IMR-90 (cell line): ENCODE measurements around the gene ANKK1. TPM values are rescaled to one million over a fixed set of nuclear protein-coding genes. Genes with fewer than 3 reads are reported as not detected.

Source experiments
- ATAC-seq: fragments of 200-7000 bp; cut with Tn5 transposase; 2 replicates; pipeline ENCODE4 v1.9.1; 2020; ENCODE audit warnings: low read depth, mild to moderate bottlenecking, moderate library complexity
- BruUV-seq: library from RNA; stranded (reverse); fragments of 400-500 nt; replicated peaks from 2 replicates; lab custom pipeline; 2021; lab: Mats Ljungman, UMichigan
- CTCF ChIA-PET: fragments of 300-600 bp; formaldehyde crosslinking; extraction: SDS; loops from one replicate; lab custom pipeline; 2021; ENCODE audit warnings: antibody characterized with exemption; lab: Yijun Ruan, JAX
- POLR2A ChIA-PET: fragments of 300-600 bp; sonication (Branson Sonifier 250); formaldehyde crosslinking; loops from one replicate; lab custom pipeline; 2022; ENCODE audit warnings: antibody characterized with exemption; ENCODE audit not compliant: unreplicated experiment; lab: Charles Lee
- DNase-seq: peaks from one replicate; pipeline ENCODE4 v3.0.0; 2013
- H2AFZ ChIP-seq: replicated peaks from 2 replicates; pipeline ENCODE3; 2013; ENCODE audit warnings: low read length, mild to moderate bottlenecking; ENCODE audit not compliant: poor library complexity
- H2AK5ac ChIP-seq: 2 replicates; pipeline ENCODE4 v1.6.1; 2013; ENCODE audit warnings: low read depth, low read length, inconsistent platforms
- H2AK9ac ChIP-seq: replicated peaks from 2 replicates; pipeline ENCODE3; 2013; ENCODE audit warnings: mild to moderate bottlenecking, low read depth, low read length, moderate library complexity; ENCODE audit not compliant: poor library complexity
- H2BK120ac ChIP-seq: 2 replicates; pipeline ENCODE4 v1.6.1; 2013; ENCODE audit warnings: low read depth, low read length, inconsistent platforms
- H2BK15ac ChIP-seq: 3 replicates; pipeline ENCODE4 v1.6.1; 2013; ENCODE audit warnings: low read depth, low read length, inconsistent platforms
- H2BK20ac ChIP-seq: 2 replicates; pipeline ENCODE4 v1.6.1; 2013; ENCODE audit warnings: low read depth, mild to moderate bottlenecking, inconsistent platforms, low read length, moderate library complexity
- H2BK5ac ChIP-seq: 2 replicates; pipeline ENCODE4 v1.6.1; 2013; ENCODE audit warnings: mild to moderate bottlenecking, low read depth, low read length, inconsistent platforms; ENCODE audit not compliant: poor library complexity, severe bottlenecking
- H3K14ac ChIP-seq: replicated peaks from 2 replicates; pipeline ENCODE4 v1.6.1; 2013; ENCODE audit warnings: low read depth, low read length, inconsistent platforms
- H3K18ac ChIP-seq: 2 replicates; pipeline ENCODE4 v1.6.1; 2013; ENCODE audit warnings: low read depth, low read length, control low read depth
- H3K23ac ChIP-seq: 2 replicates; pipeline ENCODE4 v1.6.1; 2013; ENCODE audit warnings: low read depth, low read length, inconsistent platforms
- H3K27ac ChIP-seq: 2 replicates; pipeline ENCODE4 v1.5.1; 2013; ENCODE audit warnings: mild to moderate bottlenecking, control low read depth, low read length; ENCODE audit not compliant: insufficient read depth
- H3K27me3 ChIP-seq: 2 replicates; pipeline ENCODE4 v1.6.1; 2013; ENCODE audit warnings: low read length; ENCODE audit not compliant: control insufficient read depth, insufficient read depth
- H3K36me3 ChIP-seq: 2 replicates; pipeline ENCODE4 v1.6.1; 2013; ENCODE audit warnings: low read length, mixed read lengths; ENCODE audit not compliant: control insufficient read depth, insufficient read depth
- H3K4ac ChIP-seq: 2 replicates; pipeline ENCODE4 v1.6.1; 2013; ENCODE audit warnings: low read depth, low read length, inconsistent platforms
- H3K4me1 ChIP-seq: 2 replicates; pipeline ENCODE4 v1.6.1; 2013; ENCODE audit warnings: low read length, mixed read lengths; ENCODE audit not compliant: control insufficient read depth, insufficient read depth
- H3K4me2 ChIP-seq: 2 replicates; pipeline ENCODE4 v1.6.1; 2013; ENCODE audit warnings: low read depth, mild to moderate bottlenecking, control low read depth, low read length, moderate library complexity
- H3K4me3 ChIP-seq: 2 replicates; pipeline ENCODE4 v1.5.1; 2013; ENCODE audit warnings: low read depth, mild to moderate bottlenecking, control low read depth, low read length, moderate library complexity; ENCODE audit not compliant: insufficient read depth
- H3K56ac ChIP-seq: 2 replicates; pipeline ENCODE4 v1.6.1; 2013; ENCODE audit warnings: low read length, inconsistent platforms; ENCODE audit not compliant: insufficient read depth; ENCODE audit errors: extremely low read depth
- H3K79me1 ChIP-seq, 2 experiments: 2 replicates each; pipeline ENCODE4 v1.6.1; 2013; ENCODE audit warnings: low read length in 2 of 2, inconsistent platforms in 1 of 2, low read depth in 1 of 2
- H3K9ac ChIP-seq: 2 replicates; pipeline ENCODE4 v1.6.1; 2013; ENCODE audit warnings: low read depth, low read length, control low read depth
- H3K9me1 ChIP-seq: 2 replicates; pipeline ENCODE4 v1.6.1; 2013; ENCODE audit warnings: low read length, inconsistent platforms; ENCODE audit not compliant: insufficient read depth
- H3K9me3 ChIP-seq: 2 replicates; pipeline ENCODE4 v1.6.1; 2013; ENCODE audit warnings: low read length; ENCODE audit not compliant: control insufficient read depth, insufficient read depth
- H4K20me1 ChIP-seq: 2 replicates; pipeline ENCODE4 v1.6.1; 2013; ENCODE audit warnings: low read length, inconsistent platforms; ENCODE audit not compliant: insufficient read depth
- H4K5ac ChIP-seq: 2 replicates; pipeline ENCODE4 v1.6.1; 2013; ENCODE audit warnings: mild to moderate bottlenecking, low read depth, low read length, control low read depth
- H4K8ac ChIP-seq, 2 experiments: 2 replicates each; pipeline ENCODE4 v1.6.1; 2013; ENCODE audit warnings: low read depth in 2 of 2, low read length in 2 of 2, control low read depth in 1 of 2, inconsistent platforms in 1 of 2
- H4K91ac ChIP-seq: 2 replicates; pipeline ENCODE4 v1.6.1; 2013; ENCODE audit warnings: low read depth, low read length, inconsistent platforms; ENCODE audit not compliant: insufficient read depth
- BHLHE40 ChIP-seq: fragments of 150-350 bp; IDR thresholded peaks from 2 replicates; pipeline ENCODE4 v1.6.1; 2016; ENCODE audit warnings: mild to moderate bottlenecking, low read depth, low read length
- CEBPB ChIP-seq: IDR thresholded peaks from 2 replicates; pipeline ENCODE4 v1.6.1; 2012; ENCODE audit warnings: low read depth, low read length, improper control_type of control experiment
- CHD1 ChIP-seq: IDR thresholded peaks from 2 replicates; pipeline ENCODE4 v1.6.1; 2012; ENCODE audit warnings: low read depth, low read length, improper control_type of control experiment
- FOS ChIP-seq: fragments of 150-350 bp; IDR thresholded peaks from 2 replicates; pipeline ENCODE4 v1.6.1; 2016; ENCODE audit warnings: low read depth, low read length
- MAFK ChIP-seq: IDR thresholded peaks from 2 replicates; pipeline ENCODE4 v1.6.1; 2012; ENCODE audit warnings: low read depth, low read length, improper control_type of control experiment
- MAZ ChIP-seq: IDR thresholded peaks from 2 replicates; pipeline ENCODE4 v1.6.1; 2012; ENCODE audit warnings: low read depth, mild to moderate bottlenecking, low read length, improper control_type of control experiment, moderate library complexity, borderline replicate concordance
- MXI1 ChIP-seq: IDR thresholded peaks from 2 replicates; pipeline ENCODE4 v1.6.1; 2012; ENCODE audit warnings: low read depth, mild to moderate bottlenecking, low read length, moderate library complexity, borderline replicate concordance
- NFE2L2 ChIP-seq: fragments of 150-350 bp; IDR thresholded peaks from 2 replicates; pipeline ENCODE4 v1.6.1; 2016; ENCODE audit warnings: low read depth, mild to moderate bottlenecking, low read length
- POLR2A ChIP-seq: IDR thresholded peaks from 2 replicates; pipeline ENCODE4 v1.6.1; 2012; ENCODE audit warnings: mild to moderate bottlenecking, low read depth, low read length
- RAD21 ChIP-seq: IDR thresholded peaks from 2 replicates; pipeline ENCODE4 v1.6.1; 2012; ENCODE audit warnings: low read length, improper control_type of control experiment
- RCOR1 ChIP-seq: IDR thresholded peaks from 2 replicates; pipeline ENCODE4 v1.6.1; 2012; ENCODE audit warnings: mild to moderate bottlenecking, low read length, improper control_type of control experiment; ENCODE audit not compliant: insufficient replicate concordance
- RFX5 ChIP-seq: IDR thresholded peaks from 2 replicates; pipeline ENCODE4 v1.8.0; 2012; ENCODE audit warnings: low read depth, mild to moderate bottlenecking, low read length, moderate library complexity
- SMC3 ChIP-seq: fragments of 150-350 bp; IDR thresholded peaks from 2 replicates; pipeline ENCODE4 v1.6.1; 2016; ENCODE audit warnings: low read depth, mild to moderate bottlenecking, antibody characterized with exemption, low read length, moderate library complexity
- whole genome bisulfite sequencing, 2 experiments: methylation state at CpG; one replicate each; pipeline versions ENCODE4 v1.1.5 to v1.1.7; 2013; ENCODE audit warnings: missing lambda C conversion rate in 2 of 2; ENCODE audit not compliant: insufficient read length in 1 of 2; ENCODE audit errors: extremely low coverage in 2 of 2; 5-methylcytosine and 5-hydroxymethylcytosine counted together
- dilution Hi-C: fragments of 300-500 bp; cut with HindIII; formaldehyde crosslinking; loops from one replicate; pipeline ENCODE4 v1.14.3; 2018; ENCODE audit warnings: low sequenced_read_pairs; ENCODE audit not compliant: unreplicated experiment
- in situ Hi-C: fragments of 300-500 bp; cut with MboI; formaldehyde crosslinking; loops from 3 replicates; pipeline ENCODE4 v1.14.3; 2019; ENCODE audit warnings: low sequenced_read_pairs, inconsistent platforms, mixed read lengths
- intact Hi-C: fragments of 100-400 bp; cut with micrococcal nuclease; formaldehyde crosslinking; loops from 2 replicates; pipeline ENCODE4 v1.10.0; 2022
- polyA plus RNA-seq, 3 experiments: library from polyadenylated mRNA; depleted of rRNA; stranded (reverse); fragments of >200 nt; gene quantifications; 2 replicates each; pipeline ENCODE4 v1.2.3, GENCODE V29; 2012; ENCODE audit warnings: low replicate concordance in 1 of 3
- total RNA-seq: library from RNA; depleted of rRNA; stranded (reverse); fragments of >200 nt; gene quantifications from 2 replicates; pipeline ENCODE4 v1.2.3, GENCODE V29; 2012
- TF ChIP-seq, protein P1 (sequence below): fragments of 150-350 bp; IDR thresholded peaks from 2 replicates; pipeline ENCODE4 v1.6.1; 2017; ENCODE audit warnings: mild to moderate bottlenecking, antibody characterized with exemption, low read length, low read depth
- TF ChIP-seq, protein P2 (sequence below): conservative IDR thresholded peaks from 2 replicates; pipeline ENCODE4 v1.5.1; 2012; ENCODE audit warnings: mild to moderate bottlenecking, low read depth, low read length, improper control_type of control experiment
- TF ChIP-seq, protein P3 (sequence below): fragments of 150-350 bp; IDR thresholded peaks from 2 replicates; pipeline ENCODE4 v1.6.1; 2016; ENCODE audit warnings: low read depth, mild to moderate bottlenecking, low read length, moderate library complexity, borderline replicate concordance

The ANKK1 gene
- total and polyA plus RNA-seq, 2 of the 4 experiments (the other 2 are of a cell fraction) = not detected

DNA sequence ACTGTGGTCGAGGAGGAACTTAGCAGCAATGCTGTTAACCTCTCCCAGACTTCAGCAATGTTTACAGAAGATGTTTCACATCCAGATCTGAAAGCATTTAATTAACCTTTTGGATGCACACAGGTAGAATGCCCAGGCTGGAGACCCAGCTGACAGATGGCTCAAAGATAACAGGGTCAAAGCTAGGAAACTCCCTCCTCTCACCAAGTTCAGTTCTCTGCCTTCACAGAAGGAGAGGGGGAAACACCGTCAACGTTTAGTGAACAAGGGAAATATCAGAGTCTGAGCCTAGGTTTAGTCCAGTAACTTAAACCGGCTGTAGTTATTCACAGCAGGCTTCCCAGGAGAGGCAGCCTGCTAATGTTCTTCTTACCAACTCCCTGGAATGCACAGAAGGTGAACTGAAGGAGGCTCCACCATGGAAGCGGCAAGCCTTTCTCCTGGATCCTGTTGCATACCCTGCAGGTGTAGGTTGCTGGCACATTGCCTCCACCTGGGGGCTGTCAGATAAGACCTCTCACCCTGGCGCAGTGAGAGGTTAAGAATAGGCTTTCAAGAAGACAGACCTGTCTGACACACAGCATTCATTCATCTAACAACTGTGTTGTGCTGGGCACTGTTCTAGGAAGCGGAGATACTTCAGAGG, 23.5 kb upstream of the ANKK1 start:
- TF ChIP-seq RAD21 (no peak), CHD1 (no peak), SMC3 (no peak), BHLHE40 (no peak), MXI1 (no peak), MAFK (no peak), RFX5 (no peak), CEBPB (no peak), MAZ (no peak), NFE2L2 (no peak), FOS (no peak), RCOR1 (no peak), POLR2A (no peak)
- TF ChIP-seq, protein P1, sequence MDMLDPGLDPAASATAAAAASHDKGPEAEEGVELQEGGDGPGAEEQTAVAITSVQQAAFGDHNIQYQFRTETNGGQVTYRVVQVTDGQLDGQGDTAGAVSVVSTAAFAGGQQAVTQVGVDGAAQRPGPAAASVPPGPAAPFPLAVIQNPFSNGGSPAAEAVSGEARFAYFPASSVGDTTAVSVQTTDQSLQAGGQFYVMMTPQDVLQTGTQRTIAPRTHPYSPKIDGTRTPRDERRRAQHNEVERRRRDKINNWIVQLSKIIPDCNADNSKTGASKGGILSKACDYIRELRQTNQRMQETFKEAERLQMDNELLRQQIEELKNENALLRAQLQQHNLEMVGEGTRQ = no peak
- TF ChIP-seq, protein P2, sequence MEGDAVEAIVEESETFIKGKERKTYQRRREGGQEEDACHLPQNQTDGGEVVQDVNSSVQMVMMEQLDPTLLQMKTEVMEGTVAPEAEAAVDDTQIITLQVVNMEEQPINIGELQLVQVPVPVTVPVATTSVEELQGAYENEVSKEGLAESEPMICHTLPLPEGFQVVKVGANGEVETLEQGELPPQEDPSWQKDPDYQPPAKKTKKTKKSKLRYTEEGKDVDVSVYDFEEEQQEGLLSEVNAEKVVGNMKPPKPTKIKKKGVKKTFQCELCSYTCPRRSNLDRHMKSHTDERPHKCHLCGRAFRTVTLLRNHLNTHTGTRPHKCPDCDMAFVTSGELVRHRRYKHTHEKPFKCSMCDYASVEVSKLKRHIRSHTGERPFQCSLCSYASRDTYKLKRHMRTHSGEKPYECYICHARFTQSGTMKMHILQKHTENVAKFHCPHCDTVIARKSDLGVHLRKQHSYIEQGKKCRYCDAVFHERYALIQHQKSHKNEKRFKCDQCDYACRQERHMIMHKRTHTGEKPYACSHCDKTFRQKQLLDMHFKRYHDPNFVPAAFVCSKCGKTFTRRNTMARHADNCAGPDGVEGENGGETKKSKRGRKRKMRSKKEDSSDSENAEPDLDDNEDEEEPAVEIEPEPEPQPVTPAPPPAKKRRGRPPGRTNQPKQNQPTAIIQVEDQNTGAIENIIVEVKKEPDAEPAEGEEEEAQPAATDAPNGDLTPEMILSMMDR = no peak
- TF ChIP-seq, protein P3, sequence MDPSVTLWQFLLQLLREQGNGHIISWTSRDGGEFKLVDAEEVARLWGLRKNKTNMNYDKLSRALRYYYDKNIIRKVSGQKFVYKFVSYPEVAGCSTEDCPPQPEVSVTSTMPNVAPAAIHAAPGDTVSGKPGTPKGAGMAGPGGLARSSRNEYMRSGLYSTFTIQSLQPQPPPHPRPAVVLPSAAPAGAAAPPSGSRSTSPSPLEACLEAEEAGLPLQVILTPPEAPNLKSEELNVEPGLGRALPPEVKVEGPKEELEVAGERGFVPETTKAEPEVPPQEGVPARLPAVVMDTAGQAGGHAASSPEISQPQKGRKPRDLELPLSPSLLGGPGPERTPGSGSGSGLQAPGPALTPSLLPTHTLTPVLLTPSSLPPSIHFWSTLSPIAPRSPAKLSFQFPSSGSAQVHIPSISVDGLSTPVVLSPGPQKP = no peak
- Histone ChIP-seq H4K91ac (no peak overlapping the region), H4K8ac (no peak overlapping the region), H2BK120ac (no peak overlapping the region), H2AK9ac (no peak overlapping the region), H3K79me1 (no peaks in the 10 kb centered on the region), H3K9me3 (no peaks in the 10 kb centered on the region), H2BK15ac (no peak overlapping the region), H3K9ac (no peak overlapping the region), H3K27ac (no peak overlapping the region), H2AFZ (no peak overlapping the region), H3K14ac (no peak overlapping the region), H3K18ac (no peak overlapping the region), H3K4me3 (no peak overlapping the region), H3K23ac (no peak overlapping the region), H3K36me3 (peaks cover 23% of the 10 kb centered on the region), H2BK20ac (no peak overlapping the region), H3K4ac (no peak overlapping the region), H4K20me1 (no peaks in the 10 kb centered on the region), H2AK5ac (no peak overlapping the region), H3K27me3 (no peaks in the 10 kb centered on the region), H3K4me2 (no peak overlapping the region), H4K5ac (no peak overlapping the region), H3K56ac (no peak overlapping the region), H3K9me1 (peaks cover 7% of the 10 kb centered on the region; the same call in 1 of the 2 replicates), H3K4me1 (no peaks in the 10 kb centered on the region), H2BK5ac (no peak overlapping the region)
- ChIA-PET CTCF (no interaction called here), POLR2A (no interaction called here)
- dilution Hi-C loops (no loop called here), in situ Hi-C loops (no loop called here), intact Hi-C loops (no loop called here)
- BruUV-seq = no TSS peak
- ATAC-seq = no peak
- WGBS, 2 experiments = no CpG with 5 or more reads among the region's 7 CpGs
- DNase-seq = no peak
